ENCODE measurements around the gene ITGBL1. TPM values are rescaled to one million over a fixed set of nuclear protein-coding genes. Genes with fewer than 3 reads are reported as not detected.

The ITGBL1 gene
- total and polyA plus RNA-seq, 2 donors (not counting 1 experiment from before 2014, with no cell fraction given), result not detected

GRCh38 chr13:101718496-101718895, 266.0 kb downstream of the ITGBL1 start:
- H4K20me1 ChIP-seq (ENCODE audit: control insufficient read depth, insufficient read depth, low read length, poor library complexity, severe bottlenecking), result no peaks in the 10 kb centered on the region
- Mint-ChIP-seq H3K4me3 (no peak overlapping the region), H3K27me3 (peaks cover 6% of the 10 kb centered on the region), H3K27ac (no peak overlapping the region), H3K9me3 (ENCODE audit: insufficient read depth) (no peaks in the 10 kb centered on the region), H3K4me1 (no peaks in the 10 kb centered on the region)
- H2AFZ ChIP-seq (ENCODE audit: insufficient read depth, low read depth, low read length, poor library complexity, severe bottlenecking), result no peak overlapping the region
- POLR2A ChIA-PET, result no interaction called here
- no peak for ATAC-seq (ENCODE audit: low read depth)
- DNase-seq, result no peak
- H3K27me3 ChIP-seq (replicated peaks in 1 of 4; ENCODE audit: control extremely low read depth in 1 of 4, control insufficient read depth in 3 of 4, insufficient read depth in 4 of 4, low read length in 3 of 4), result no peaks in the 10 kb centered on the region
- H3K4me3 ChIP-seq (ENCODE audit: control extremely low read depth in 1 of 5, extremely low read depth in 1 of 5, insufficient read depth in 1 of 5, low read depth in 2 of 5, low read length in 4 of 5), result no peak overlapping the region
- CTCF ChIA-PET, result no interaction called here
- H3K9ac ChIP-seq (ENCODE audit: low read length), result no peak overlapping the region
- H3K27ac ChIP-seq (ENCODE audit: low read length in 2 of 2), result no peak overlapping the region
- no peaks in the 10 kb centered on the region for H3K4me1 ChIP-seq (ENCODE audit: control insufficient read depth in 2 of 2, insufficient read depth in 2 of 2, low read length in 2 of 2)
- H3K9me3 ChIP-seq (ENCODE audit: control extremely low read depth in 1 of 3, control insufficient read depth in 2 of 3, insufficient read depth in 1 of 3, low read length in 2 of 3), result no peaks in the 10 kb centered on the region
- TF ChIP-seq EZH2 (IDR thresholded peaks at IDR 0.05; ENCODE audit: borderline replicate concordance, insufficient read depth, low read depth, low read length, poor library complexity, severe bottlenecking) (no peak), CTCF (IDR thresholded peaks at IDR 0.05) (no peak)
- no peaks in the 10 kb centered on the region for H3K79me2 ChIP-seq (ENCODE audit: control insufficient read depth, insufficient read depth, low read length)
- no peak overlapping the region for H3K4me2 ChIP-seq (replicated peaks; ENCODE audit: low read depth, low read length, poor library complexity, severe bottlenecking)
- intact Hi-C loops (cut with micrococcal nuclease), result no loop called here
- no peaks in the 10 kb centered on the region for H3K36me3 ChIP-seq (replicated peaks in 1 of 2; ENCODE audit: control extremely low read depth in 1 of 2, control insufficient read depth in 1 of 2, extremely low read depth in 1 of 2, insufficient read depth in 2 of 2, low read length in 1 of 2)
- WGBS (ENCODE audit: insufficient coverage), result no CpG with 5 or more reads among the region's 3 CpGs

- intact Hi-C loops (cut with micrococcal nuclease), result no loop called here
- no peak overlapping the region for H3K27ac Mint-ChIP-seq
- Histone ChIP-seq H2AFZ (ENCODE audit: insufficient read depth, low read depth, low read length, poor library complexity, severe bottlenecking) (no peak overlapping the region), H3K4me2 (replicated peaks; ENCODE audit: low read depth, low read length, poor library complexity, severe bottlenecking) (no peak overlapping the region), H3K36me3 (replicated peaks in 1 of 2; ENCODE audit: control extremely low read depth in 1 of 2, control insufficient read depth in 1 of 2, extremely low read depth in 1 of 2, insufficient read depth in 2 of 2, low read length in 1 of 2) (no peaks in the 10 kb centered on the region), H3K27me3 (replicated peaks in 1 of 4; ENCODE audit: control extremely low read depth in 1 of 4, control insufficient read depth in 3 of 4, insufficient read depth in 4 of 4, low read length in 3 of 4) (no peaks in the 10 kb centered on the region), H3K27ac (ENCODE audit: low read length in 2 of 2) (no peak overlapping the region), H3K9me3 (ENCODE audit: control extremely low read depth in 1 of 3, control insufficient read depth in 2 of 3, insufficient read depth in 1 of 3, low read length in 2 of 3) (no peaks in the 10 kb centered on the region), H3K9ac (ENCODE audit: low read length) (no peak overlapping the region), H3K79me2 (ENCODE audit: control insufficient read depth, insufficient read depth, low read length) (no peaks in the 10 kb centered on the region), H3K4me3 (ENCODE audit: control extremely low read depth in 1 of 5, extremely low read depth in 1 of 5, insufficient read depth in 1 of 5, low read depth in 2 of 5, low read length in 4 of 5) (no peak overlapping the region), H3K4me1 (ENCODE audit: control insufficient read depth in 2 of 2, insufficient read depth in 2 of 2, low read length in 2 of 2) (no peaks in the 10 kb centered on the region), H4K20me1 (ENCODE audit: control insufficient read depth, insufficient read depth, low read length, poor library complexity, severe bottlenecking) (no peaks in the 10 kb centered on the region)
- no peaks in the 10 kb centered on the region for H3K4me1 Mint-ChIP-seq
- ATAC-seq (ENCODE audit: low read depth) (no peak), DNase-seq (no peak)
- ChIA-PET POLR2A (no interaction called here), CTCF (no interaction called here)
- TF ChIP-seq CTCF (IDR thresholded peaks at IDR 0.05), result no peak
- no peak for TF ChIP-seq EZH2 (IDR thresholded peaks at IDR 0.05; ENCODE audit: borderline replicate concordance, insufficient read depth, low read depth, low read length, poor library complexity, severe bottlenecking)
- no peak overlapping the region for H3K4me3 Mint-ChIP-seq
- H3K9me3 Mint-ChIP-seq (ENCODE audit: insufficient read depth), result no peaks in the 10 kb centered on the region
- no peaks in the 10 kb centered on the region for H3K27me3 Mint-ChIP-seq
- WGBS (ENCODE audit: insufficient coverage), result no CpG with 5 or more reads among the region's 2 CpGs
These were observed 274.2 kb downstream of the ITGBL1 start for GRCh38 chr13:101726681-101727080.

Data from B cell (primary cell).